ENCODE results near the gene CAPN15. TPM values are rescaled to one million over a fixed set of nuclear protein-coding genes. Genes with fewer than 3 reads are reported as not detected.

CAPN15 gene
- total RNA-seq, 4 donors from 2014 or later = 21.8 to 42.7 (median 29.2) TPM

GRCh38 chr16:525520-526180, 1.9 kb upstream of the CAPN15 start:
- TF ChIP-seq EP300 (IDR thresholded peaks at IDR 0.05) (no peak), POLR2A (IDR thresholded peaks at IDR 0.05) (no peak), POLR2AphosphoS5 (IDR thresholded peaks at IDR 0.05) (no peak), CTCF (IDR thresholded peaks at IDR 0.05) (no peak)

DNA sequence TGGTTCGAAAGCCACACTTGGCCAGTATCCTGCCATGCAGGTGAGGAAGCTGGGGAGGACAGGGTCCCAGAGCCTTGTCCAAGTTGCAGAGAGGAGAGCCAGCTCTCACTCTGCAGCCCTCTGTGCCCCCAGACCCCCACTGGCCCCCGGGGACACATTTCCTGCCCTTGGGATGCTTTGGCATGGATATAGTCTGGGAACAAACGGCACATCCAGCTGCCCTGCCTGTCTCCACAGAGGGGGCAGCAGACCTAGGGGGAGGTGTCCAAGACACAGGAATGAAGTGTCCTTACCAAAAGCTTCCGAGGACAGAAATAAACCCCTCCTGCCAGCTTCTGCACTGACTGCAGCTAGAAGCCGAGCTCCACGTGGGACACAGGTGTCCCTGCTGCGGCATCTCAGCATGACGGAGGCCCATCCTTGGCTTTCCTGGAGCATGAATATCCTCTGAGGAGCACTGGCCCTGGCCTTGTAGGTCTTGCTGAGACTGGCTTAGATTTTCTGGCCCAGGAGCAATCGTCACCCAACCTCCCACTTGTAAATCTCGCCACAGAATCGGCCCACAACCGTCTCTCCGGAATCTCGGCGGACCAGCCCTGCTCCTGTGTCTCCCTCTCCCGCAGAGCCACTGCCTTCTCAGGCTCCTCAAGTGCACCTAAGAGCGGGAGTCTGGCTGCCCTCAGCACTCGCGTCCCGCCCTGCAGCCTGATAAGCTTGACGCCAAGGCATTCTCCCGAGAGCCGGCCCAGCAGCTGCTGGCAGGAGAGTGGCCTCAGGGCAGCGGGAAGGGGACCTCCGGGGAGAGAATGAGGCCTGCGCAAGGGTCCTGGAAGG, 1.1 kb upstream of the CAPN15 start:
- peak; percentile 14 for ATAC-seq
- Histone ChIP-seq H3K4me3 (peak overlapping the region; percentile 61 to 69), H3K4me1 (peaks cover 3 to 64% (median 37%) of the 10 kb centered on the region in 3 donors), H3K27me3 (no peaks in the 10 kb centered on the region), H3K27ac (peak overlapping the region; percentile 83 to 99 (median 98)), H3K36me3 (peaks cover 0 to 12% of the 10 kb centered on the region in 2 donors), H3K9me3 (no peaks in the 10 kb centered on the region)
- 57% methylated on average over 1 of the region's 26 CpGs; no CpG with 5 or more reads in 1 of the 2 donors for WGBS, 2 donors (ENCODE audit: low coverage in 1 of 2)
- TF ChIP-seq EP300 (IDR thresholded peaks at IDR 0.05) (no peak), POLR2AphosphoS5 (IDR thresholded peaks at IDR 0.05) (no peak), POLR2A (IDR thresholded peaks at IDR 0.05) (no peak), CTCF (IDR thresholded peaks at IDR 0.05) (no peak)

More at GRCh38 chr16:525520-526180, 1.9 kb upstream of the CAPN15 start:
- H3K9me3 ChIP-seq = no peaks in the 10 kb centered on the region
- peaks cover 3 to 58% (median 37%) of the 10 kb centered on the region in 3 donors for H3K4me1 ChIP-seq
- H3K27ac ChIP-seq = peak overlapping the region in 3 of 4 donors; percentile 97 to 99 (median 98)
- no peak for ATAC-seq
- H3K27me3 ChIP-seq = no peaks in the 10 kb centered on the region
- WGBS, 2 donors (ENCODE audit: low coverage in 1 of 2) = 52 to 71% methylated on average over 3 to 4 of the region's 13 CpGs
- peak overlapping the region in 1 of 2 donors; percentile 69 for H3K4me3 ChIP-seq
- H3K36me3 ChIP-seq = peaks cover 0 to 19% of the 10 kb centered on the region in 2 donors

DNA sequence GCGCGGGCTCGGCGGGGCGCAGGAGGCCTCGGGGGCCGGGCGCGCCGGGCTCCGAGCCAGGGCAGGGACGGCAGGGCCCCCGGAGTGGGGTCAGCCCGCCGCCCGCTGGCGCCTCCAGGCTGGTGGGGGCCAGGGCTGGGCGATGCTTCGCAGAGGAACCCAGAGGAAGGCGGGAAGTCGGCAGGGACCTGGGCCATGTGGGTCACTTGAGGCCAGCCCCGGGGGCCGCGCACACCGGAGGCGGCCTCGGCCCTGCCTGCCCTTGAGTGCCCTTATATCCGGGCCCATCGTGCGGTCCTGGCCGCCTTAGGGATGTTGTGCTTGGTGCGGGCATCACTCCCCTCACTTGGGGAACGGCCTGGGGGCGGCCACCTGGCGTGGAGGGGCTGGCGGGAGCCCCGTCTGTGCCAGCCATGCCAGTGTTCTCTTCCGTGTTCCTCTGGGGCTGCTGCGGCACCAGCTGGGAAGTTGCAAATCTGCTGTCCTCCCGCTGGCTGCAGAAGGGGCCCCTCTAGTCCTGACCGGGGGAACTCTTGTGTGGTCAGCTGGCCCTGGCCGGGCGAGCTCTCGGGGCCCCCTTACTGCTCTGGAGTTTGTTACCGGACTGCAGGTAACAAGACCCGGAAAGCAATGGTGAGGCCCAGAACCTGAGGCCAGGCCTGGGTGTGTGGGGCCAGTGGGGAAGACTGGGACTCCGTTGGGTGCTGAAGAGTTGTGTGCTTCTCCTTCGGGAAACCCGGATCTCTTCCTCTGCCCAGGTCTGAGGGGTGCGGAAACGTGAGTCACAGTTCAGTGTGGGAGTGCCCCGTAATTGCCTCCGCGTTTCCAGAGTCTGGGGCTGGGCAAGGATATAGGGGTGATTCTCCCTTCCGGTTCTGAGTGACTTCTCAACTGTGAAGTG, 849 bp downstream of the CAPN15 start:
- whole genome bisulfite sequencing, 2 donors (ENCODE audit: low coverage in 1 of 2) = no CpG with 5 or more reads among the region's 55 CpGs
- H3K27ac ChIP-seq = peak overlapping the region; percentile 5 to 99 (median 98)

GRCh38 chr16:529012-529575, 1.6 kb downstream of the CAPN15 start:
- peak overlapping the region in 3 of 4 donors; percentile 97 to 99 (median 98) for H3K27ac ChIP-seq
- no peak for TF ChIP-seq EP300 (IDR thresholded peaks at IDR 0.05)
- no peak for TF ChIP-seq CTCF (IDR thresholded peaks at IDR 0.05)
- no peak for TF ChIP-seq POLR2AphosphoS5 (IDR thresholded peaks at IDR 0.05)
- TF ChIP-seq POLR2A (IDR thresholded peaks at IDR 0.05) = no peak

More for the DNA sequence above, 849 bp downstream of the CAPN15 start:
- Histone ChIP-seq H3K4me3 (peak overlapping the region; percentile 44 to 69), H3K36me3 (peaks cover 0 to 6% of the 10 kb centered on the region in 2 donors), H3K9me3 (no peaks in the 10 kb centered on the region), H3K4me1 (peaks cover 3 to 69% (median 37%) of the 10 kb centered on the region in 3 donors), H3K27me3 (no peaks in the 10 kb centered on the region)
- no peak for TF ChIP-seq POLR2A (IDR thresholded peaks at IDR 0.05)
- peak; percentile 37 for TF ChIP-seq POLR2AphosphoS5 (IDR thresholded peaks at IDR 0.05)
- peak; percentile 0 for ATAC-seq

More at GRCh38 chr16:529012-529575, 1.6 kb downstream of the CAPN15 start:
- ATAC-seq = no peak
- Histone ChIP-seq H3K36me3 (peaks cover 0 to 10% of the 10 kb centered on the region in 2 donors), H3K9me3 (no peaks in the 10 kb centered on the region), H3K27me3 (no peaks in the 10 kb centered on the region), H3K4me3 (peak overlapping the region; percentile 44 to 69), H3K4me1 (peaks cover 3 to 72% (median 37%) of the 10 kb centered on the region in 3 donors)
- whole genome bisulfite sequencing, 2 donors (ENCODE audit: low coverage in 1 of 2) = 53% methylated on average over 4 of the region's 12 CpGs; no CpG with 5 or more reads in 1 of the 2 donors

All from gastroesophageal sphincter (tissue), 4 donors.